H1 (cell line): ENCODE results near the gene SMIM32. TPM values are rescaled to one million over a fixed set of nuclear protein-coding genes. Genes with fewer than 3 reads are reported as not detected.

Experiments
- CTCF ChIA-PET: fragments of 300-600 bp; sonication (Branson Sonifier 250); formaldehyde crosslinking; loops from one replicate; lab custom pipeline; 2021; ENCODE audit not compliant: partially characterized antibody; lab: Charles Lee
- POLR2A ChIA-PET: fragments of 300-600 bp; sonication (Branson Sonifier 250); formaldehyde crosslinking; loops from one replicate; lab custom pipeline; 2021; ENCODE audit warnings: inconsistent platforms; ENCODE audit not compliant: partially characterized antibody; lab: Charles Lee
- DNase-seq, 2 experiments: peaks; one replicate each; pipeline versions ENCODE4 v3.0.0 to v3.0.0-alpha.2; 2010 to 2022; ENCODE audit warnings: low spot score in 2 of 2, low read depth in 1 of 2, mixed read lengths in 1 of 2
- FAIRE-seq: peaks from 2 replicates; lab custom pipeline; 2011; peaks lifted over from hg19 to GRCh38; lab: Jason Lieb, UNC
- H2AFZ ChIP-seq: 2 replicates; pipeline ENCODE4 v1.8.1; 2012; ENCODE audit warnings: low read length, inconsistent platforms
- H2AK5ac ChIP-seq: 2 replicates; pipeline ENCODE4 v1.6.1; 2013; ENCODE audit warnings: low read depth, low read length
- H2BK120ac ChIP-seq: replicated peaks from 2 replicates; pipeline ENCODE3; 2013; ENCODE audit warnings: low read depth, low read length, inconsistent platforms
- H2BK12ac ChIP-seq: 2 replicates; pipeline ENCODE4 v1.6.1; 2013; ENCODE audit warnings: low read depth, low read length
- H2BK15ac ChIP-seq: 2 replicates; pipeline ENCODE4 v1.6.1; 2013; ENCODE audit warnings: low read length
- H2BK20ac ChIP-seq: 2 replicates; pipeline ENCODE4 v1.6.1; 2013; ENCODE audit warnings: low read length
- H2BK5ac ChIP-seq: 2 replicates; pipeline ENCODE4 v1.6.1; 2013; ENCODE audit warnings: low read depth, low read length
- H3K14ac ChIP-seq: 2 replicates; pipeline ENCODE4 v1.6.1; 2013; ENCODE audit warnings: inconsistent platforms; ENCODE audit not compliant: insufficient read length
- H3K18ac ChIP-seq: 2 replicates; pipeline ENCODE4 v1.6.1; 2013; ENCODE audit warnings: low read length; ENCODE audit errors: extremely low read depth
- H3K23ac ChIP-seq: 2 replicates; pipeline ENCODE4 v1.6.1; 2013; ENCODE audit warnings: inconsistent platforms; ENCODE audit not compliant: insufficient read length
- H3K23me2 ChIP-seq: 2 replicates; pipeline ENCODE4 v1.6.1; 2013; ENCODE audit warnings: low read depth, low read length
- H3K27ac ChIP-seq: 2 replicates; pipeline ENCODE4 v1.6.1; 2011; ENCODE audit warnings: low read depth, low read length, inconsistent platforms
- H3K27me3 ChIP-seq, 4 experiments: replicated peaks in 1 of 4; 1 replicate in 1 of 4; 2 replicates in 3 of 4; pipeline versions ENCODE4 v1.6.1 to v1.8.1; 2011 to 2013; ENCODE audit warnings: low read length in 3 of 4, mild to moderate bottlenecking in 3 of 4, inconsistent platforms in 2 of 4, mixed read lengths in 2 of 4, moderate library complexity in 1 of 4; ENCODE audit not compliant: control insufficient read depth in 3 of 4, insufficient read depth in 3 of 4; ENCODE audit errors: extremely low read depth in 1 of 4
- H3K36me3 ChIP-seq, 4 experiments: 2 replicates each; pipeline versions ENCODE4 v1.6.1 to v1.8.1; 2011 to 2013; ENCODE audit warnings: mild to moderate bottlenecking in 4 of 4, low read length in 3 of 4, moderate library complexity in 2 of 4, control low read depth in 1 of 4, inconsistent platforms in 1 of 4; ENCODE audit not compliant: insufficient read depth in 4 of 4, control insufficient read depth in 2 of 4
- H3K4ac ChIP-seq: replicated peaks from 2 replicates; pipeline ENCODE3; 2013; ENCODE audit warnings: low read length, low read depth, mixed read lengths, inconsistent platforms; ENCODE audit not compliant: insufficient read length
- H3K4me1 ChIP-seq, 4 experiments: replicated peaks in 1 of 4; 1 replicate in 1 of 4; 2 replicates in 3 of 4; pipeline versions ENCODE4 v1.6.1 to v1.8.1; 2011 to 2013; ENCODE audit warnings: low read length in 3 of 4, inconsistent platforms in 2 of 4, mixed read lengths in 1 of 4; ENCODE audit not compliant: insufficient read depth in 4 of 4, control insufficient read depth in 3 of 4
- H3K4me2 ChIP-seq, 2 experiments: 2 replicates each; pipeline versions ENCODE4 v1.6.1 to v1.8.1; 2011 to 2013; ENCODE audit warnings: low read depth in 2 of 2, low read length in 2 of 2, control low read depth in 1 of 2, inconsistent platforms in 1 of 2, mild to moderate bottlenecking in 1 of 2; ENCODE audit not compliant: insufficient read depth in 1 of 2
- H3K4me3 ChIP-seq, 4 experiments: fragments of 200-600, 300-600 bp in 1 of 4; sonication (generic), shearing (Covaris generic), sonication (Bioruptor Twin) in 1 of 4; 2 replicates each; pipeline versions ENCODE4 v1.5.1 to v1.8.1; 2011 to 2016; ENCODE audit warnings: low read length in 4 of 4, low read depth in 3 of 4, control low read depth in 2 of 4, inconsistent platforms in 2 of 4, mild to moderate bottlenecking in 2 of 4, mixed read lengths in 1 of 4, moderate library complexity in 1 of 4; ENCODE audit not compliant: insufficient read depth in 2 of 4; ENCODE audit errors: extremely low read depth in 1 of 4
- H3K56ac ChIP-seq: replicated peaks from 2 replicates; pipeline ENCODE3; 2013; ENCODE audit warnings: low read depth, mild to moderate bottlenecking, mixed read lengths, low read length, inconsistent platforms; ENCODE audit not compliant: insufficient read length
- H3K79me1 ChIP-seq: 2 replicates; pipeline ENCODE4 v1.6.1; 2013; ENCODE audit warnings: low read depth, low read length, control low read depth
- H3K79me2 ChIP-seq, 2 experiments: 2 replicates each; pipeline versions ENCODE4 v1.6.1 to v1.8.1; 2012 to 2013; ENCODE audit warnings: low read length in 2 of 2, mild to moderate bottlenecking in 2 of 2, inconsistent platforms in 1 of 2; ENCODE audit not compliant: insufficient read depth in 2 of 2, control insufficient read depth in 1 of 2
- H3K9ac ChIP-seq, 4 experiments: replicated peaks in 1 of 4; 1 replicate in 1 of 4; 2 replicates in 3 of 4; pipeline versions ENCODE4 v1.6.1 to v1.8.1; 2011 to 2013; ENCODE audit warnings: low read depth in 3 of 4, low read length in 3 of 4, control low read depth in 2 of 4, mild to moderate bottlenecking in 2 of 4, moderate library complexity in 2 of 4, inconsistent platforms in 1 of 4; ENCODE audit errors: extremely low read depth in 1 of 4
- H3K9me3 ChIP-seq, 2 experiments: 2 replicates each; pipeline versions ENCODE4 v1.6.1 to v1.8.1; 2012 to 2013; ENCODE audit warnings: mild to moderate bottlenecking in 2 of 2, moderate library complexity in 2 of 2, control low read depth in 1 of 2, inconsistent platforms in 1 of 2, low read depth in 1 of 2, low read length in 1 of 2, mixed read lengths in 1 of 2; ENCODE audit not compliant: insufficient read depth in 2 of 2
- H4K20me1 ChIP-seq, 2 experiments: replicated peaks in 1 of 2; 2 replicates each; pipeline versions ENCODE3 to v1.8.1; 2011 to 2013; ENCODE audit warnings: inconsistent platforms in 2 of 2, low read length in 2 of 2, mild to moderate bottlenecking in 1 of 2; ENCODE audit not compliant: insufficient read depth in 2 of 2, control insufficient read depth in 1 of 2
- H4K5ac ChIP-seq: 2 replicates; pipeline ENCODE4 v1.6.1; 2013; ENCODE audit warnings: low read length, low read depth, mixed read lengths, inconsistent platforms; ENCODE audit not compliant: insufficient read length
- H4K8ac ChIP-seq: 2 replicates; pipeline ENCODE4 v1.8.0; 2013; ENCODE audit warnings: mild to moderate bottlenecking, moderate library complexity, low read length, inconsistent platforms; ENCODE audit not compliant: insufficient read depth; ENCODE audit errors: extremely low read depth
- H4K91ac ChIP-seq: replicated peaks from 2 replicates; pipeline ENCODE3; 2013; ENCODE audit warnings: low read length, mixed read lengths, inconsistent platforms; ENCODE audit not compliant: insufficient read length
- EGR1 ChIP-seq: IDR thresholded peaks from 2 replicates; pipeline ENCODE4 v1.6.1; 2011; ENCODE audit warnings: low read depth, low read length, borderline replicate concordance
- GTF2F1 ChIP-seq: IDR thresholded peaks from 2 replicates; pipeline ENCODE4 v1.6.1; 2012; ENCODE audit warnings: low read depth, low read length, improper control_type of control experiment, borderline replicate concordance
- RAD21 ChIP-seq, 2 experiments: IDR thresholded peaks in 1 of 2; conservative IDR thresholded peaks in 1 of 2; 2 replicates each; pipeline ENCODE4 v1.6.1; 2011; ENCODE audit warnings: low read depth in 2 of 2, low read length in 2 of 2, improper control_type of control experiment in 1 of 2, inconsistent platforms in 1 of 2, mild to moderate bottlenecking in 1 of 2, moderate library complexity in 1 of 2
- RFX5 ChIP-seq: IDR thresholded peaks from 2 replicates; pipeline ENCODE4 v1.6.1; 2011; ENCODE audit warnings: low read depth, low read length, improper control_type of control experiment, borderline replicate concordance
- TEAD4 ChIP-seq: IDR thresholded peaks from 2 replicates; pipeline ENCODE4 v1.6.1; 2012; ENCODE audit warnings: low read depth, low read length, inconsistent platforms, mixed read lengths
- WGBS, 2 experiments: shearing (Covaris generic) in 1 of 2; methylation state at CpG; one replicate each; pipeline versions ENCODE4 v1.1.6 to v1.1.7; 2013 to 2015; ENCODE audit warnings: low lambda C conversion rate in 2 of 2, mixed read lengths in 2 of 2, inconsistent platforms in 1 of 2, low coverage in 1 of 2, missing lambda C conversion rate in 1 of 2; ENCODE audit not compliant: insufficient replicate concordance in 2 of 2, insufficient coverage in 1 of 2, insufficient read length in 1 of 2; ENCODE audit errors: extremely low coverage in 1 of 2, missing lambda C conversion rate in 1 of 2; 5-methylcytosine and 5-hydroxymethylcytosine counted together
- polyA plus RNA-seq, 7 experiments: library from polyadenylated mRNA; depleted of rRNA in 3 of 7; stranded (reverse) in 5 of 7; unstranded in 2 of 7; fragments of >200 nt in 5 of 7; fragments of 200-250 nt in 2 of 7; gene quantifications; 1 replicate in 5 of 7; 2 replicates in 1 of 7; 4 replicates in 1 of 7; pipeline versions ENCODE4 v1.2.1 to v1.2.3, GENCODE V29; 2011 to 2013; ENCODE audit warnings: missing spikeins in 2 of 7, mixed read lengths in 2 of 7
- total RNA-seq: library from RNA; stranded (reverse); fragmentation: NEBNext Ultra II Directional; extraction: Animal tissue kit (Norgen Biotek cat#: 25700); gene quantifications from 2 replicates; pipeline ENCODE4 v1.2.1, GENCODE V29; 2021

SMIM32 gene
- total and polyA plus RNA-seq, 2 of the 8 experiments (the other 6 are each of a cell fraction or from before 2014, with no cell fraction given) = 0.09 to 0.22 TPM

DNA sequence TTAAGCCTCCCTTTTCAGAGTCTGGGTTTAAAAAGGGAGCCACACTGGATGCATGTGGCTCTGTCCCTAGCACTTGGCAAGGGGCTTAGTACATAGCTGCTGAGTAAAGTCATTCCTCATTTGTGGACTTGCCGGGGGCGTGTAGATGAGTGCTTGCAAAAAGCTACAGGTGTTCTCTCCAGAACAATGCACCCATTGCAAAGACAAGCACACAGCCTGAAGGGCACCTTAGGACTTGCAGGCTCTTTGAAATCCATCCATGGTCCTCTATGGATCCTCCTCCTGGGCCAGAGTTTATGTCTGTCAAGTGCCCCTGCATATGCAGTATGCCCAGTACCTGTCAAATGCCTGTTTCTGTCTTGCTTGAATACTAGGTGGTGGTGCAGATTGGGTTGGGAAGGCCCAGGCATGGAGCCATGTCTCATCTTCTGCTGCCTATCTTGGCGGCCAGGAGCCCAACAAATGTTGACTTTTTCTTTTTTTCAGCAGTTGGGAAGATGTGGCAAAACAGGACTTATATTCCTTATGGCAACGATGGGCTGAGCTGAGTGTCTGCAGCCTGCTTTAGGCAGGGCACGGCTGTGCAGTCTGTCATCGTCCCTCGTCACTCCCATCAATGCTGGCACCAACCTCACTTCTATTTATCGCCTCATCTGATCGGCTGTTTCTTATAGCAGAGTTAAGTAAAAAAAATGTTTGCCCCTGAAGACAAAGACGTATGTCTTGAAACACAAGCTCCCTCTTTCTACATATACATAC is 18.5 kb upstream of the SMIM32 start:
- 89% methylated on average over 10 of the region's 10 CpGs; no CpG with 5 or more reads in 1 of the 2 experiments for WGBS, 2 experiments
- Histone ChIP-seq H3K79me1 (no peaks in the 10 kb centered on the region), H3K18ac (no peak overlapping the region), H3K4ac (no peak overlapping the region), H2BK120ac (no peak overlapping the region), H4K91ac (no peak overlapping the region), H4K5ac (no peak overlapping the region), H3K36me3 (no peaks in the 10 kb centered on the region)
- FAIRE-seq = no peak
- TF ChIP-seq EGR1 (no peak), TEAD4 (no peak), GTF2F1 (no peak), RAD21 (IDR thresholded peaks at IDR 0.05 in 1 of 2, conservative IDR thresholded peaks at IDR 0.05 in 1 of 2; ENCODE audit: low read depth in 2 of 2, low read length in 2 of 2) (peak in 1 of 2 experiments; percentile 13; a peak in 1 of 4 replicates), RFX5 (no peak)
- TF ChIP-seq, all 59 proteins: peak for 1
- Histone ChIP-seq H3K23me2 (no peaks in the 10 kb centered on the region), H4K20me1 (peaks cover 1 to 3% of the 10 kb centered on the region in 2 experiments), H3K9ac (no peak overlapping the region), H3K4me2 (no peak overlapping the region), H3K4me1 (peaks cover 2 to 4% (median 3%) of the 10 kb centered on the region in 4 experiments; a peak in 3 of 7 replicates), H2AK5ac (no peak overlapping the region), H3K27me3 (peaks cover 0 to 20% (median 17%) of the 10 kb centered on the region in 4 experiments; a peak in 3 of 7 replicates), H3K9me3 (no peaks in the 10 kb centered on the region), H2BK5ac (no peak overlapping the region), H3K79me2 (no peaks in the 10 kb centered on the region), H2AFZ (no peak overlapping the region), H3K23ac (no peak overlapping the region), H3K4me3 (no peak overlapping the region), H4K8ac (no peak overlapping the region), H2BK15ac (no peak overlapping the region), H3K27ac (no peak overlapping the region), H2BK12ac (no peak overlapping the region), H3K56ac (no peak overlapping the region), H3K14ac (no peak overlapping the region), H2BK20ac (no peak overlapping the region)
- ChIA-PET POLR2A (no interaction called here), CTCF (interaction anchor here (0.7 to 5.4 kb wide), 35 partner anchors 11 to 965 kb away, joined by 3 to 66 read pairs (median 4); partner anchors contain the start of genes IL9, SMAD5 and SMIM32)
- DNase-seq = no peak
